Heart left ventricle (tissue), 16 donors: ENCODE results near the gene DEPDC1B. TPM values are rescaled to one million over a fixed set of nuclear protein-coding genes. Genes with fewer than 3 reads are reported as not detected.
"Not testable (repeated sequence)": the region's sequence is repeated elsewhere in the genome, so short reads cannot be mapped to it uniquely, and the experiment has no call there.

ENCODE experiments used
- ATAC-seq, 4 donors: fragments of 200-7000 bp; cut with Tn5 transposase; one replicate each; pipeline ENCODE4 v1.9.1; 2020 to 2022; ENCODE audit warnings: moderate library complexity in 4 of 4, mild to moderate bottlenecking in 3 of 4, moderate number of reproducible peaks in 1 of 4
- DNase-seq, 5 donors: peaks; one replicate each; pipeline ENCODE4 v3.0.0-alpha.2; 2020
- H3K27ac ChIP-seq, 12 donors: fragments of 200-600 bp; sonication (generic) in 4 of 12; one replicate each; pipeline versions ENCODE4 v1.5.0 to v1.8.0; 2016 to 2022; ENCODE audit warnings: mild to moderate bottlenecking in 2 of 12
- H3K27me3 ChIP-seq, 9 donors: fragments of 200-600 bp; sonication (generic) in 2 of 9; one replicate each; pipeline versions ENCODE4 v1.5.1 to v1.8.0; 2016 to 2022; ENCODE audit warnings: mild to moderate bottlenecking in 3 of 9
- H3K36me3 ChIP-seq, 9 donors: fragments of 200-600 bp; sonication (generic) in 2 of 9; one replicate each; pipeline versions ENCODE4 v1.5.0 to v1.8.0; 2018 to 2022; ENCODE audit warnings: mild to moderate bottlenecking in 2 of 9
- H3K4me1 ChIP-seq, 12 donors: fragments of 200-600 bp; sonication (generic) in 4 of 12; one replicate each; pipeline versions ENCODE4 v1.5.0 to v1.8.0; 2016 to 2022; ENCODE audit warnings: mild to moderate bottlenecking in 3 of 12
- H3K4me3 ChIP-seq, 12 donors: fragments of 200-600 bp; sonication (generic) in 4 of 12; one replicate each; pipeline versions ENCODE4 v1.5.0 to v1.8.0; 2017 to 2022; ENCODE audit warnings: mild to moderate bottlenecking in 9 of 12, moderate library complexity in 4 of 12
- H3K9me3 ChIP-seq, 12 donors: fragments of 200-600 bp; sonication (generic) in 4 of 12; one replicate each; pipeline versions ENCODE4 v1.5.0 to v1.8.0; 2016 to 2022; ENCODE audit warnings: mild to moderate bottlenecking in 1 of 12
- POLR2A ChIP-seq, 2 donors: fragments of 450-650 bp; IDR thresholded peaks; one replicate each; pipeline ENCODE4 v1.6.1; 2017; ENCODE audit warnings: antibody characterized with exemption in 2 of 2, mild to moderate bottlenecking in 2 of 2, moderate library complexity in 2 of 2
- WGBS, 4 donors: extraction: QIAGEN DNeasy Blood & Tissue Kit in 2 of 4; methylation state at CpG; one replicate each; pipeline versions ENCODE4 v1.1.5 to v1.1.7; 2013 to 2018; 5-methylcytosine and 5-hydroxymethylcytosine counted together
- intact Hi-C, 10 donors: fragments of 100-400 bp; cut with DNase I; formaldehyde crosslinking; loops; one replicate each; pipeline versions ENCODE4 v1.11.1 to v1.14.2; 2022
- polyA plus RNA-seq, 2 donors: library from polyadenylated mRNA; stranded (reverse); fragments of 200-250 nt; gene quantifications; one replicate each; pipeline ENCODE4 v1.2.3, GENCODE V29; 2013
- total RNA-seq, 9 donors: library from RNA; depleted of rRNA in 2 of 9; stranded (reverse); fragments of >200 nt in 2 of 9; fragmentation: NEBNext Ultra II Directional in 3 of 9; extraction: Animal tissue kit (Norgen Biotek cat#: 25700) in 3 of 9; gene quantifications; one replicate each; pipeline versions ENCODE4 v1.1.0 to v1.2.4, GENCODE V29; 2016 to 2023
- TF ChIP-seq, protein P1 (sequence below), 12 donors: fragments of 200-600 bp; sonication (generic) in 4 of 12; IDR thresholded peaks; one replicate each; pipeline versions ENCODE4 v1.5.0 to v1.8.0; 2018 to 2022; ENCODE audit warnings: antibody characterized with exemption in 12 of 12, mild to moderate bottlenecking in 5 of 12
- donor health status: ischemic (EF 13 %, LVEDD 7.1; RV severe dilation, severe dysfunction).
- donor health status: healthy with polysubstance abuse.
- donor health status: DM: no; HTN: yes; CAD: no.
- donor health status: DM: no; HTN: no; CAD: no.
- donor health status: ischemic (EF 25% LVEDD 6.9; RV normal size, moderate dysfunction).
- donor health status: ischemic (EF 25% LVEDD 5.7; RV mildly dilated, moderate dysfunction).
- donor health status: healthy.
- donor health status: DM: yes; HTN: yes; CAD: no.
- donor health status: ischemic (EF 35%, LVEDD 5.7; RV mildly dilated, moderate dysfunction).
- donor health status: nonischemic (EF 11% LVEDD 7.7; RV severe dilation, severe dysfunction).
- donor health status: DM: yes; HTN: yes; CAD: no.
- donor health status: PGD.
- donor health status: ischemic (EF 29% LVEDD 5.4; RV normal size, mild dysfunction).
- donor health status: nonischemic (EF 23%, LVEDD 6.1; RV moderate dilation, normal function).

Gene DEPDC1B
- total and polyA plus RNA-seq, 11 donors, result 0.10 to 3.1 (median 0.31) TPM; not detected in 5

DNA sequence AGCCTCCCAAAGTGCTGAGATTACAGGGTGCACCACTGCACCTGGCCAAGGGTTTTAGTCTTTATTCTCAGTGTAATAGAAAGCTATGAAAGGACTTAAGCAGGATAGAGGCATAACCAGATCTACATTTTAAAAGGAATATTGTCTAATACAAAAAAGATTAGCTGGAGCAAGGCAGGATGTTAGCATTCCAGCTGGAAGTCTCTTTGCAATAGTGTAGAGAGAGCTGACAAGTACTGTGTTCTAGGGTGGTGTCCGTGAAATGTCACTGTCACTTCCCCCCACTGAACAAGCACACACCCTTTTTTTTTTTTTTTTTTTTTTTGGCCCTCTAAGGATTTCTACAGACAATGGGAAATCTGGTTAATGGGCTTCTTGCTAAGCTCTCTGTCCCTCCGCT lies 24.2 kb upstream of the DEPDC1B start:
- Histone ChIP-seq H3K4me1 (no peaks in the 10 kb centered on the region), H3K27ac (no peak overlapping the region), H3K27me3 (peaks cover 0 to 4% (median 0%) of the 10 kb centered on the region in 9 donors), H3K4me3 (no peak overlapping the region), H3K9me3 (no peaks in the 10 kb centered on the region), H3K36me3 (no peaks in the 10 kb centered on the region)
- intact Hi-C loops, result no loop called here
- 49 to 61% (median 55%) methylated on average over 2 of the region's 2 CpGs for WGBS, 4 donors
- DNase-seq, result no peak
- no peak for ATAC-seq
- TF ChIP-seq POLR2A (IDR thresholded peaks at IDR 0.05), result no peak
- TF ChIP-seq, protein P1, sequence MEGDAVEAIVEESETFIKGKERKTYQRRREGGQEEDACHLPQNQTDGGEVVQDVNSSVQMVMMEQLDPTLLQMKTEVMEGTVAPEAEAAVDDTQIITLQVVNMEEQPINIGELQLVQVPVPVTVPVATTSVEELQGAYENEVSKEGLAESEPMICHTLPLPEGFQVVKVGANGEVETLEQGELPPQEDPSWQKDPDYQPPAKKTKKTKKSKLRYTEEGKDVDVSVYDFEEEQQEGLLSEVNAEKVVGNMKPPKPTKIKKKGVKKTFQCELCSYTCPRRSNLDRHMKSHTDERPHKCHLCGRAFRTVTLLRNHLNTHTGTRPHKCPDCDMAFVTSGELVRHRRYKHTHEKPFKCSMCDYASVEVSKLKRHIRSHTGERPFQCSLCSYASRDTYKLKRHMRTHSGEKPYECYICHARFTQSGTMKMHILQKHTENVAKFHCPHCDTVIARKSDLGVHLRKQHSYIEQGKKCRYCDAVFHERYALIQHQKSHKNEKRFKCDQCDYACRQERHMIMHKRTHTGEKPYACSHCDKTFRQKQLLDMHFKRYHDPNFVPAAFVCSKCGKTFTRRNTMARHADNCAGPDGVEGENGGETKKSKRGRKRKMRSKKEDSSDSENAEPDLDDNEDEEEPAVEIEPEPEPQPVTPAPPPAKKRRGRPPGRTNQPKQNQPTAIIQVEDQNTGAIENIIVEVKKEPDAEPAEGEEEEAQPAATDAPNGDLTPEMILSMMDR (IDR thresholded peaks at IDR 0.05), result no peak

DNA sequence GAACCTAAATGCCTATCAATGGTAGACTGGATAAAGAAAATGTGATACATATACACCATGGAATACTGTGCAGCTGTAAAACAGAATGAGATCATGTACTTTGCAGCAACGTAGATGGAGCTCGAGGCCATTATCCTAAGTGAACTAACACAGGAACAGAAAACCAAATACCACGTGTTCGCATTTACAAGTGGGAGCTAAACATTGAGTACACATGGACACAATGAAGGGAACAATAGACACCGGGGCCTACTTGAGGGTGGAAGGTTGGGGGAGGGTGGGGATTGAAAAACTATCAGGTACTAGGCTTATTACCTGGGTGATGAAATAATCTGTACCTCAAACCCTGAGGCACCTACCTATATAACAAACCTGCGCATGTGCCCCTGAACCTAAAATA lies 22.4 kb upstream of the DEPDC1B start:
- DNase-seq, result no peak
- no peaks in the 10 kb centered on the region for H3K4me1 ChIP-seq

DNA sequence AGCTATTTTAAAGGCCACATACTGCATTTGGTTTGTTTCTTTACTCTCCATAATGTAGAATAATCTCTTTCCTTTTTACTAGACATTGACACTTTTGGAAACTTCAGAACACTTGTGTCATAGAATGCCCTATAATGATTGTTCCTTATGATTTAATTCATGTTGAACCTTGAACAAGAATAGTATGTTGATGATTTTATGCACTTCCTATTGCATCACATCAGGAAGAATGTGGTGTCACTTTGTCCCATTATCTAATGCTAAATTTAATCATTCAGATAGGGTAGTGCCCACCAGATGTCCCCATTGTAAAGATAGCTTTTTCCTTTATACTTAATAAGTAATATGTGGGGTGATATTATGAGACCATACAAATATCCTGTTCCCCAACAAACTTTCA lies 19.4 kb upstream of the DEPDC1B start:
- Histone ChIP-seq H3K27ac (no peak overlapping the region), H3K36me3 (no peaks in the 10 kb centered on the region), H3K9me3 (peaks cover 0 to 10% (median 0%) of the 10 kb centered on the region in 12 donors), H3K4me1 (no peaks in the 10 kb centered on the region), H3K4me3 (no peak overlapping the region), H3K27me3 (peaks cover 0 to 4% (median 0%) of the 10 kb centered on the region in 9 donors)
- DNase-seq (no peak), ATAC-seq (no peak)
- TF ChIP-seq, protein P1 (IDR thresholded peaks at IDR 0.05), result no peak
- TF ChIP-seq POLR2A (IDR thresholded peaks at IDR 0.05), result no peak
- intact Hi-C loops, result no loop called here

More for the DNA sequence above, 22.4 kb upstream of the DEPDC1B start:
- intact Hi-C loops, result no loop called here
- 75 to 83% (median 77%) methylated on average over 6 of the region's 6 CpGs for WGBS, 4 donors
- no peaks in the 10 kb centered on the region for H3K9me3 ChIP-seq
- no peak overlapping the region for H3K4me3 ChIP-seq
- peaks cover 0 to 4% (median 0%) of the 10 kb centered on the region in 9 donors for H3K27me3 ChIP-seq
- H3K27ac ChIP-seq, result no peak overlapping the region
- no peak for ATAC-seq
- no peaks in the 10 kb centered on the region for H3K36me3 ChIP-seq
- no peak for TF ChIP-seq POLR2A (IDR thresholded peaks at IDR 0.05)
- TF ChIP-seq, protein P1 (IDR thresholded peaks at IDR 0.05), result no peak

DNA sequence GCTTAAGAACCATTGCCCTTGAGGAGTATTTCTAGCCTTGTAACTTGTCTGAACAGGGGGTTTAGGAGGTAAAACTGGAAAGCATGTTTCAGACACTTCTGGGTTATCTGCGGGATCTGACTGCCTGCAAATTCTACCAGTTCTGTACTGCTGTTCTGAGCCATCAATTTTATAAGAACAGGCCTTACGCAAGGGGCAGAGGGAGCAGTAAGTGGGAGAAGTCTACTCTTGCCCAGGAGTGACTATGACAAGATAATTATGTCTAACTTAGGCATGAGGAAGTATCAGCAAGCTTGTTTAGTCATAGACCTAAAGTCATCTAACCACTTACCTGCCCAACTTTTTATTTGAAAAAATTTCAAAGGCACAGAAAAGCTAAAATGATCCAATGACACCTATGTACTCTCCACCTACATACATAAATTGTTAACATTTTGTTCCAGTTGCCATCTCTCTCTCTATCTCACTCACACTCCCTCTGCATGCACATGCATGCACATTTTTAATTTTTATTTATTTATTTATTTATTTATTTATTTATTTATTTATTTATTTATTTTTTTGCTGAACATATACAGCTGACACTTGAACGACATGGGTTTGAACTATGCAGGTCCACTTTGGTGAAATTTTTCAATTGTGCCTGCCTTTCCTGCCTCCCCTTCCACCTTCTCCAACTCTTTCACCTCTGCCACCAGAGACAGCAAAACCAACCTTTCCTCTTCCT lies 18.4 kb upstream of the DEPDC1B start:
- ATAC-seq (no peak), DNase-seq (no peak)
- Histone ChIP-seq H3K27me3 (peaks cover 0 to 4% (median 0%) of the 10 kb centered on the region in 9 donors), H3K4me3 (no peak overlapping the region), H3K27ac (no peak overlapping the region), H3K4me1 (no peaks in the 10 kb centered on the region), H3K9me3 (peaks cover 0 to 10% (median 0%) of the 10 kb centered on the region in 12 donors), H3K36me3 (no peaks in the 10 kb centered on the region)
- WGBS, 4 donors, result 83 to 96% (median 86%) methylated on average over 3 of the region's 3 CpGs
- intact Hi-C loops, result no loop called here
- TF ChIP-seq POLR2A (IDR thresholded peaks at IDR 0.05), result no peak
- TF ChIP-seq, protein P1 (IDR thresholded peaks at IDR 0.05), result no peak

DNA sequence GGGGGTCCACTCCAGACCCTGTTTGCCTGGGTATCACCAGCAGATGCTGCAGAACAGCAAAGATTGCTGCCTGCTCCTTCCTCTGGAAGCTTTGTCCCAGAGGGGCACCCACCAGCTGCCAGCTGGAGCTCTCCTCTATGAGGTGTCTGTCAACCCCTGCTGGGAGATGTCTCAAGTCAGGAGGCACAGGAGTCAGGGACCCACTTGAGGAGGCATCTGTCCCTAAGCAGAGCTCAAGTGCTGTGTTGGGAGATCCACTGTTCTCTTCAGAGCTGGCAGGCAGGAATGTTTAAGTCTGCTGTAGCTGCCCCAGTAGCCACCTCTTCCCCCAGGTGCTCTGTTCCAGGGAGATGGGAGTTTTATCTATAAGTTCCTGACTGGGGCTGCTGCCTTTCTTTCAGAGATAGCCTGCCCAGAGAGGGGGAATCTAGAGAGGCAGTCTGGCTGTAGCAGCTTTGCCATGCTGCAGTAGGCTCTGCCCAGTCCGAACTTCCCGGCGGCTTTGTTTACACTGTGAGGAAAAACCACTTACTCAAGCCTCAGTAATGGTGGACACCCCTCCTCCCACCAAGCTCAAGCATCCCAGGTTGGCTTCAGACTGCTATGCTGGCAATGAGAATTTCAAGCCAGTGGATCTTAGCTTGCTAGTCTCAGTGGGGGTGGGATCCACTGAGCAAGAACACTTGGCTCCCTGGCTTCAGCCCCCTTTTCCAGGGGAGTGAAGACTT lies 15.4 kb upstream of the DEPDC1B start:
- H3K9me3 ChIP-seq, H3K27me3 ChIP-seq, intact Hi-C loops, ATAC-seq, H3K36me3 ChIP-seq, H3K27ac ChIP-seq, DNase-seq, H3K4me3 ChIP-seq, H3K4me1 ChIP-seq: not testable (repeated sequence)
- 57 to 95% (median 93%) methylated on average over 3 of the region's 3 CpGs for WGBS, 4 donors
